DND-41 (cell line): ENCODE data around the gene MAP2K2.

Experiments
- EZH2 ChIP-seq: IDR thresholded peaks from 3 replicates; pipeline ENCODE4 v1.6.1; 2012; ENCODE audit warnings: borderline replicate concordance, low read depth, mild to moderate bottlenecking, moderate library complexity, low read length, inconsistent platforms; ENCODE audit not compliant: severe bottlenecking
- TF ChIP-seq, protein P1 (sequence below): IDR thresholded peaks from 2 replicates; pipeline ENCODE4 v1.5.1; 2012; ENCODE audit warnings: borderline replicate concordance, low read length, moderate library complexity, mild to moderate bottlenecking; ENCODE audit not compliant: poor library complexity, severe bottlenecking; ENCODE audit errors: extremely low read depth

DNA sequence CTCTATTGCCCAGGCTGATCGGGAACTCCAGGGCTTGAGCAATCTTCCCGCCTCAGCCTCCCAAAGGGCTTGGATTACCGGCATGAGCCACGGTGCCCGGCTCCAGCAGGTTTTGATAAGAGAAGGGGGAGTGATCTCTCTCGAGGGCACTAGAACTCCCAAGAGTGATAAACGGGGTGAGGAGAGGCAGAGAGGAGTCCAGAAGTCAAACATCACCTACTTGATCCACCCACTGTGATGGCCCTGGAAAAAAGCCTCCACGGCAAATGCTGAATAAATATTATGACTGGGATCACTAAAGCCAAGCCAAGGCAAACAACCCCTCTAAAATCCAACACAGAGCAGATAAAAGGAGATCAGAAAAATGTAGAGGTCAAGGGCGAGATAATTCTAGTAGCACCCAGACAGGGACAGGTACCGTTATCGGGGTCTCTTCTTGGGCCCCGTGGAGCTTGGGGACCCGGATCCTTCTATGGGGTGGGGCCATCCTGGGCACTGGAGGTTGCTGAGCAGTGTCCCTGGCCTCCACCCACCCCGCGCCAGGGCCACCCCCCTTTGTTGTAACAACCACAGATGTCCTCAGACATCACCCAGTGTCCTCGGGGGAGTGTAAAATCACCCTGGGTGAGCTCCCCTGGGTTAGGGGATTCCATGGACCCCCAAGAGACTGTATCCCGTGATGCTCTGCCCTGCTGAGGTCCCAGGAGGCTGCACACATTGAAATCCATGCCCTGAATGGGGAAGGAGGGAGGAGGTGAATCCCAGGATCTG is 25.8 kb upstream of the MAP2K2 start:
- TF ChIP-seq, protein P1, sequence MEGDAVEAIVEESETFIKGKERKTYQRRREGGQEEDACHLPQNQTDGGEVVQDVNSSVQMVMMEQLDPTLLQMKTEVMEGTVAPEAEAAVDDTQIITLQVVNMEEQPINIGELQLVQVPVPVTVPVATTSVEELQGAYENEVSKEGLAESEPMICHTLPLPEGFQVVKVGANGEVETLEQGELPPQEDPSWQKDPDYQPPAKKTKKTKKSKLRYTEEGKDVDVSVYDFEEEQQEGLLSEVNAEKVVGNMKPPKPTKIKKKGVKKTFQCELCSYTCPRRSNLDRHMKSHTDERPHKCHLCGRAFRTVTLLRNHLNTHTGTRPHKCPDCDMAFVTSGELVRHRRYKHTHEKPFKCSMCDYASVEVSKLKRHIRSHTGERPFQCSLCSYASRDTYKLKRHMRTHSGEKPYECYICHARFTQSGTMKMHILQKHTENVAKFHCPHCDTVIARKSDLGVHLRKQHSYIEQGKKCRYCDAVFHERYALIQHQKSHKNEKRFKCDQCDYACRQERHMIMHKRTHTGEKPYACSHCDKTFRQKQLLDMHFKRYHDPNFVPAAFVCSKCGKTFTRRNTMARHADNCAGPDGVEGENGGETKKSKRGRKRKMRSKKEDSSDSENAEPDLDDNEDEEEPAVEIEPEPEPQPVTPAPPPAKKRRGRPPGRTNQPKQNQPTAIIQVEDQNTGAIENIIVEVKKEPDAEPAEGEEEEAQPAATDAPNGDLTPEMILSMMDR = no peak
- TF ChIP-seq EZH2 = no peak
